Measurements from ENCODE around the gene STX17. TPM values are rescaled to one million over a fixed set of nuclear protein-coding genes. Genes with fewer than 3 reads are reported as not detected.

The STX17 gene
- total and polyA plus RNA-seq, 11 donors: 5.8 to 29.1 (median 20.4) TPM

GRCh38 chr9:100012279-100012678, 105.8 kb downstream of the STX17 start:
- ATAC-seq (no peak), DNase-seq (no peak)
- TF ChIP-seq POLR2A (IDR thresholded peaks at IDR 0.05) (no peak), CTCF (IDR thresholded peaks at IDR 0.05) (no peak)
- no peak overlapping the region for H3K4me3 ChIP-seq
- peaks cover 0 to 16% (median 7%) of the 10 kb centered on the region in 12 donors for H3K9me3 ChIP-seq
- H3K4me1 ChIP-seq: no peaks in the 10 kb centered on the region
- peaks cover 0 to 54% (median 39%) of the 10 kb centered on the region in 9 donors for H3K36me3 ChIP-seq
- H3K27me3 ChIP-seq: no peaks in the 10 kb centered on the region
- intact Hi-C loops (cut with DNase I): loop anchor here in 5 of 10 donors (5.0 to 10.0 kb wide), 6 partner anchors 187 to 830 kb away; partner anchors contain the start of gene NR4A3 (in 2 of the 5)
- no peak overlapping the region for H3K27ac ChIP-seq

DNA sequence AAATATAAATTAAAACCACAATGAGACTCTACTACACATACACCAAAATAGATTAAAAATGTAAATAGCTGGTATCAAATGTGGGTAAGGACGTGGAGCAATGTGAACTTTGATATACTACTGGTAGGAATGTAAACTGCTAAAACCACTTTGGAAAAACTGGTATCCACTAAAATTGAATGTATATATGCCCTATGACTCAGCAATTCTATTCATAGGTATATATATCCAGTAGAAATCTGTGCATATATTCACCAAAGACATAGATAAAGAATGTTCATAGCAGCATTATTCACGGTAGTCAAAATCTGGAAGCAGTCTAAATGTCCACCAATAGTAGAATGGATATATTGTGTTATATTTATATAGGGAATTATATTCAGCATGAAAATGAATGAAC, 107.1 kb downstream of the STX17 start:
- H3K36me3 ChIP-seq: peaks cover 0 to 64% (median 48%) of the 10 kb centered on the region in 9 donors

DNA sequence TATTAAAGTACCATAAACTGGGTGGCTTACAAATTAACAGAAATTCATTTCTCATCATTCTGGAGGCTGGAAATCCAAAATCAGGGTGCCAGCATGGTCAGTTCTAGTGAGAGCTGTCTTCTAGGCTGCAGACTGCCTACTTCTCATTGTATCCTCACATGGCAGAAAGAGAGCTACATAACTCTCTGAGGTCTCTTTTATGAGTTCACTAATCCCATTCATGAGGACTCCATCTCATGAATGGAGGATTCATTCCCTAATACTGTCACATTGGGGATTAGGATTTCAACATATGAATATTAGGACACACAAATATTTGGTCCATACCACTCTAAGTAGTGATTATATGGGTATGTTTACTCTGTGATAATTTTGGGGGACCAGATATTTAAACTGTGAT, 108.4 kb downstream of the STX17 start:
- Histone ChIP-seq H3K27me3 (no peaks in the 10 kb centered on the region), H3K27ac (no peak overlapping the region), H3K4me1 (no peaks in the 10 kb centered on the region), H3K9me3 (peaks cover 0 to 16% (median 7%) of the 10 kb centered on the region in 12 donors), H3K36me3 (peaks cover 0 to 76% (median 61%) of the 10 kb centered on the region in 9 donors), H3K4me3 (no peak overlapping the region)
- intact Hi-C loops (cut with DNase I): loop anchor here in 5 of 10 donors (5.0 to 10.0 kb wide), 6 partner anchors 190 to 833 kb away; partner anchors contain the start of gene NR4A3 (in 2 of the 5)
- no peak for DNase-seq
- no peak for ATAC-seq
- TF ChIP-seq CTCF (IDR thresholded peaks at IDR 0.05) (no peak), POLR2A (IDR thresholded peaks at IDR 0.05) (no peak)

More for the DNA sequence above, 107.1 kb downstream of the STX17 start:
- 89 to 94% (median 93%) methylated on average over 2 of the region's 2 CpGs for WGBS, 4 donors
- TF ChIP-seq CTCF (IDR thresholded peaks at IDR 0.05): no peak
- TF ChIP-seq POLR2A (IDR thresholded peaks at IDR 0.05): no peak
- H3K4me3 ChIP-seq: no peak overlapping the region
- no peak for DNase-seq
- no peak for ATAC-seq
- H3K4me1 ChIP-seq: no peaks in the 10 kb centered on the region
- H3K27ac ChIP-seq: no peak overlapping the region
- peaks cover 0 to 16% (median 7%) of the 10 kb centered on the region in 12 donors for H3K9me3 ChIP-seq
- no peaks in the 10 kb centered on the region for H3K27me3 ChIP-seq
- intact Hi-C loops (cut with DNase I): loop anchor here in 5 of 10 donors (5.0 to 10.0 kb wide), 6 partner anchors 189 to 831 kb away; partner anchors contain the start of gene NR4A3 (in 2 of the 5)

DNA sequence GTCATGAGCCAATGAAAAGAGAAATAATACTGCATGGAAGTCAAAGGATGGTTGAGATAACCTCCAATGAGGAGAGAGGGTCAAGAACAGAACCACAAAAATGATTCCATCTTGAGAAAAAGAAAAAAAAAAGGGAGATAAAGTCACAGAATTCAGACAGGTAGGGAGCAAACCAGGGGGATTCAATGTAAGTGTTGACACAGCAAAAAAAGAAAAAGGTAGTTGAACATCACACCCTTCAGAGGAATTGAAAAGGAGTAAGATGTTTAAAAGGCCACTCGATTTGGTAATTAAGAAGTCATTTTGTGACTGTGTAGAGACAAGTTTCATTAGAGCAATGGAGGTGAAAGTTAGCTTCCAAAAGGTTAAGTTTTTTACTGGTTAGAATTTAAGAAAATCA, 113.1 kb downstream of the STX17 start:
- H3K4me3 ChIP-seq: no peak overlapping the region
- peaks cover 0 to 72% (median 59%) of the 10 kb centered on the region in 9 donors for H3K36me3 ChIP-seq
- ATAC-seq (no peak), DNase-seq (no peak)
- H3K4me1 ChIP-seq: peaks cover 0 to 6% (median 0%) of the 10 kb centered on the region in 12 donors
- peaks cover 0 to 5% (median 0%) of the 10 kb centered on the region in 12 donors for H3K9me3 ChIP-seq
- intact Hi-C loops (cut with DNase I): loop anchor here in 4 of 10 donors (10.0 kb wide), 3 partner anchors 195 to 835 kb away; partner anchors contain the start of gene NR4A3 (in 2 of the 4)
- no peak overlapping the region for H3K27ac ChIP-seq
- TF ChIP-seq CTCF (IDR thresholded peaks at IDR 0.05): no peak
- no peak for TF ChIP-seq POLR2A (IDR thresholded peaks at IDR 0.05)
- WGBS, 4 donors: 94 to 100% (median 97%) methylated on average over 1 of the region's 1 CpG
- no peaks in the 10 kb centered on the region for H3K27me3 ChIP-seq

Other genes with a start within 250 kb of the STX17 start
- 10 to 100 TPM in 4 of 9 donors, 1 to 10 TPM in 5; 1.5 to 27.8 (median 9.9) TPM for gene NR4A3, start 84.8 kb upstream of the STX17 start, total RNA-seq
- gene NR4A3, start 84.8 kb upstream of the STX17 start, polyA plus RNA-seq: 10 to 100 TPM in 1 of 2 donors, 1 to 10 TPM in 1; 1.6 to 17.5 TPM
- gene ERP44, start 192.3 kb downstream of the STX17 start, total RNA-seq: 10 to 100 TPM in 8 of 9 donors, 1 to 10 TPM in 1; 7.9 to 20.5 (median 15.7) TPM
- gene ERP44, start 192.3 kb downstream of the STX17 start, polyA plus RNA-seq: 10 to 100 TPM; 13.1 to 21.6 TPM
- gene INVS, start 192.6 kb downstream of the STX17 start, total RNA-seq: 10 to 100 TPM in 1 of 9 donors, 1 to 10 TPM in 8; 4.9 to 10.4 (median 7.5) TPM
- gene INVS, start 192.6 kb downstream of the STX17 start, polyA plus RNA-seq: 1 to 10 TPM; 2.5 to 2.8 TPM